Progenitor cell of endocrine pancreas (in vitro differentiated cells): ENCODE data around the gene WDFY4. TPM values are rescaled to one million over a fixed set of nuclear protein-coding genes. Genes with fewer than 3 reads are reported as not detected.

ENCODE experiments used
- DNase-seq: peaks from one replicate; pipeline ENCODE4 v3.0.0; 2021; ENCODE audit warnings: low spot score; ENCODE audit not compliant: unreplicated experiment
- H3K27ac Mint-ChIP-seq: 2 replicates; pipeline ENCODE4 v1.8.0; 2021; ENCODE audit warnings: mild to moderate bottlenecking, moderate library complexity, mixed read lengths
- H3K27me3 Mint-ChIP-seq: 2 replicates; pipeline ENCODE4 v1.8.0; 2021; ENCODE audit warnings: mixed read lengths
- H3K36me3 Mint-ChIP-seq: 2 replicates; pipeline ENCODE4 v1.8.0; 2022; ENCODE audit warnings: mixed read lengths; ENCODE audit not compliant: insufficient read depth
- H3K4me1 Mint-ChIP-seq: 2 replicates; pipeline ENCODE4 v1.8.0; 2021; ENCODE audit warnings: low read depth, mixed read lengths
- H3K4me3 Mint-ChIP-seq: 2 replicates; pipeline ENCODE4 v1.8.0; 2021; ENCODE audit warnings: low read depth, mild to moderate bottlenecking, moderate library complexity, mixed read lengths
- H3K9me3 Mint-ChIP-seq: 2 replicates; pipeline ENCODE4 v1.8.0; 2021; ENCODE audit warnings: low read depth, mixed read lengths
- total RNA-seq: library from RNA; stranded (reverse); gene quantifications from 2 replicates; pipeline ENCODE4 v1.2.1, GENCODE V29; 2021
- TF ChIP-seq, protein P1 (sequence below): fragments of 200-600 bp; sonication (generic); IDR thresholded peaks from one replicate; pipeline ENCODE4 v1.5.0; 2021; ENCODE audit warnings: antibody characterized with exemption, mild to moderate bottlenecking; ENCODE audit not compliant: unreplicated experiment

The WDFY4 gene
- total RNA-seq, 1 donor from 2014 or later: 0.07 TPM

GRCh38 chr10:48775206-48775517, 90.5 kb downstream of the WDFY4 start:
- no peak overlapping the region for H3K4me3 Mint-ChIP-seq
- DNase-seq: no peak
- peaks cover 3% of the 10 kb centered on the region for H3K4me1 Mint-ChIP-seq
- peaks cover 7% of the 10 kb centered on the region for H3K27me3 Mint-ChIP-seq
- H3K9me3 Mint-ChIP-seq: no peaks in the 10 kb centered on the region
- H3K36me3 Mint-ChIP-seq: no peaks in the 10 kb centered on the region
- TF ChIP-seq, protein P1, sequence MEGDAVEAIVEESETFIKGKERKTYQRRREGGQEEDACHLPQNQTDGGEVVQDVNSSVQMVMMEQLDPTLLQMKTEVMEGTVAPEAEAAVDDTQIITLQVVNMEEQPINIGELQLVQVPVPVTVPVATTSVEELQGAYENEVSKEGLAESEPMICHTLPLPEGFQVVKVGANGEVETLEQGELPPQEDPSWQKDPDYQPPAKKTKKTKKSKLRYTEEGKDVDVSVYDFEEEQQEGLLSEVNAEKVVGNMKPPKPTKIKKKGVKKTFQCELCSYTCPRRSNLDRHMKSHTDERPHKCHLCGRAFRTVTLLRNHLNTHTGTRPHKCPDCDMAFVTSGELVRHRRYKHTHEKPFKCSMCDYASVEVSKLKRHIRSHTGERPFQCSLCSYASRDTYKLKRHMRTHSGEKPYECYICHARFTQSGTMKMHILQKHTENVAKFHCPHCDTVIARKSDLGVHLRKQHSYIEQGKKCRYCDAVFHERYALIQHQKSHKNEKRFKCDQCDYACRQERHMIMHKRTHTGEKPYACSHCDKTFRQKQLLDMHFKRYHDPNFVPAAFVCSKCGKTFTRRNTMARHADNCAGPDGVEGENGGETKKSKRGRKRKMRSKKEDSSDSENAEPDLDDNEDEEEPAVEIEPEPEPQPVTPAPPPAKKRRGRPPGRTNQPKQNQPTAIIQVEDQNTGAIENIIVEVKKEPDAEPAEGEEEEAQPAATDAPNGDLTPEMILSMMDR: no peak
- no peak overlapping the region for H3K27ac Mint-ChIP-seq

- Mint-ChIP-seq H3K27ac (no peak overlapping the region), H3K4me1 (peaks cover 3% of the 10 kb centered on the region), H3K36me3 (no peaks in the 10 kb centered on the region), H3K27me3 (peaks cover 8% of the 10 kb centered on the region), H3K4me3 (no peak overlapping the region), H3K9me3 (no peaks in the 10 kb centered on the region)
- no peak for DNase-seq
- TF ChIP-seq, protein P1: no peak
These were observed 91.4 kb downstream of the WDFY4 start for GRCh38 chr10:48776005-48776522.

GRCh38 chr10:48776528-48776927, 91.9 kb downstream of the WDFY4 start:
- Mint-ChIP-seq H3K27me3 (peaks cover 8% of the 10 kb centered on the region), H3K4me3 (no peak overlapping the region), H3K27ac (no peak overlapping the region), H3K9me3 (no peaks in the 10 kb centered on the region), H3K36me3 (no peaks in the 10 kb centered on the region), H3K4me1 (peaks cover 3% of the 10 kb centered on the region)
- TF ChIP-seq, protein P1: no peak
- no peak for DNase-seq

DNA sequence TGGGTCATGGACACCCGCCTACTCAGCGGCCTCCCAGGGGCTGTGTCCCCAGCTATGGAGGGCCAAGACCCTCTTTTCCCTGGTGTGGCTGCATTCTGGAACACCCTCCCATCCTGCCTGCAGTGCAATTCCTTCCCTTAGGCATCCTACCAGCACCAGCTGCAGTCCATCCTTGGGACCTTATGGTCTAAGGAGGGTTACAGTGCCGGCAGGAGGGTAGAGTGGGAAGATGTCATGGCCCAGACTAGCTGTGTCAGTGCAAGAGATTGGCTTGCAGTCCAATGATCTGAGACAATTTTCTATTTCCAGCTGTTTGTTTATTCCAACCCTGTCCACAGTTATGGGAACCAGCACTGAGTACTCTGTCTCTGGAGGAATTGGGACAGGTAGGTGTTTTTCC, 92.4 kb downstream of the WDFY4 start:
- DNase-seq: no peak
- H3K4me3 Mint-ChIP-seq: no peak overlapping the region
- H3K9me3 Mint-ChIP-seq: no peaks in the 10 kb centered on the region
- H3K27me3 Mint-ChIP-seq: peaks cover 8% of the 10 kb centered on the region
- H3K4me1 Mint-ChIP-seq: peaks cover 3% of the 10 kb centered on the region
- no peaks in the 10 kb centered on the region for H3K36me3 Mint-ChIP-seq
- TF ChIP-seq, protein P1: no peak
- no peak overlapping the region for H3K27ac Mint-ChIP-seq

GRCh38 chr10:48778193-48778857, 93.7 kb downstream of the WDFY4 start:
- Mint-ChIP-seq H3K27ac (no peak overlapping the region), H3K4me3 (no peak overlapping the region), H3K9me3 (no peaks in the 10 kb centered on the region), H3K27me3 (peaks cover 15% of the 10 kb centered on the region), H3K4me1 (peaks cover 3% of the 10 kb centered on the region), H3K36me3 (no peaks in the 10 kb centered on the region)
- no peak for DNase-seq
- TF ChIP-seq, protein P1: no peak
